IMR-90 (cell line): ENCODE data around the gene BRAF. TPM values are rescaled to one million over a fixed set of nuclear protein-coding genes. Genes with fewer than 3 reads are reported as not detected.

Experiments
- ATAC-seq: fragments of 200-7000 bp; cut with Tn5 transposase; 2 replicates; pipeline ENCODE4 v1.9.1; 2020; ENCODE audit warnings: low read depth, mild to moderate bottlenecking, moderate library complexity
- BruUV-seq: library from RNA; stranded (reverse); fragments of 400-500 nt; replicated peaks from 2 replicates; lab custom pipeline; 2021; lab: Mats Ljungman, UMichigan
- CTCF ChIA-PET: fragments of 300-600 bp; formaldehyde crosslinking; extraction: SDS; loops from one replicate; lab custom pipeline; 2021; ENCODE audit warnings: antibody characterized with exemption; lab: Yijun Ruan, JAX
- POLR2A ChIA-PET: fragments of 300-600 bp; sonication (Branson Sonifier 250); formaldehyde crosslinking; loops from one replicate; lab custom pipeline; 2022; ENCODE audit warnings: antibody characterized with exemption; ENCODE audit not compliant: unreplicated experiment; lab: Charles Lee
- DNase-seq: peaks from one replicate; pipeline ENCODE4 v3.0.0; 2013
- H2AFZ ChIP-seq: replicated peaks from 2 replicates; pipeline ENCODE3; 2013; ENCODE audit warnings: low read length, mild to moderate bottlenecking; ENCODE audit not compliant: poor library complexity
- H2AK5ac ChIP-seq: 2 replicates; pipeline ENCODE4 v1.6.1; 2013; ENCODE audit warnings: low read depth, low read length, inconsistent platforms
- H2AK9ac ChIP-seq: replicated peaks from 2 replicates; pipeline ENCODE3; 2013; ENCODE audit warnings: mild to moderate bottlenecking, low read depth, low read length, moderate library complexity; ENCODE audit not compliant: poor library complexity
- H2BK120ac ChIP-seq: 2 replicates; pipeline ENCODE4 v1.6.1; 2013; ENCODE audit warnings: low read depth, low read length, inconsistent platforms
- H2BK15ac ChIP-seq: 3 replicates; pipeline ENCODE4 v1.6.1; 2013; ENCODE audit warnings: low read depth, low read length, inconsistent platforms
- H2BK20ac ChIP-seq: 2 replicates; pipeline ENCODE4 v1.6.1; 2013; ENCODE audit warnings: low read depth, mild to moderate bottlenecking, inconsistent platforms, low read length, moderate library complexity
- H2BK5ac ChIP-seq: 2 replicates; pipeline ENCODE4 v1.6.1; 2013; ENCODE audit warnings: mild to moderate bottlenecking, low read depth, low read length, inconsistent platforms; ENCODE audit not compliant: poor library complexity, severe bottlenecking
- H3K14ac ChIP-seq: replicated peaks from 2 replicates; pipeline ENCODE4 v1.6.1; 2013; ENCODE audit warnings: low read depth, low read length, inconsistent platforms
- H3K18ac ChIP-seq: 2 replicates; pipeline ENCODE4 v1.6.1; 2013; ENCODE audit warnings: low read depth, low read length, control low read depth
- H3K23ac ChIP-seq: 2 replicates; pipeline ENCODE4 v1.6.1; 2013; ENCODE audit warnings: low read depth, low read length, inconsistent platforms
- H3K27ac ChIP-seq: 2 replicates; pipeline ENCODE4 v1.5.1; 2013; ENCODE audit warnings: mild to moderate bottlenecking, control low read depth, low read length; ENCODE audit not compliant: insufficient read depth
- H3K27me3 ChIP-seq: 2 replicates; pipeline ENCODE4 v1.6.1; 2013; ENCODE audit warnings: low read length; ENCODE audit not compliant: control insufficient read depth, insufficient read depth
- H3K36me3 ChIP-seq: 2 replicates; pipeline ENCODE4 v1.6.1; 2013; ENCODE audit warnings: low read length, mixed read lengths; ENCODE audit not compliant: control insufficient read depth, insufficient read depth
- H3K4ac ChIP-seq: 2 replicates; pipeline ENCODE4 v1.6.1; 2013; ENCODE audit warnings: low read depth, low read length, inconsistent platforms
- H3K4me1 ChIP-seq: 2 replicates; pipeline ENCODE4 v1.6.1; 2013; ENCODE audit warnings: low read length, mixed read lengths; ENCODE audit not compliant: control insufficient read depth, insufficient read depth
- H3K4me2 ChIP-seq: 2 replicates; pipeline ENCODE4 v1.6.1; 2013; ENCODE audit warnings: low read depth, mild to moderate bottlenecking, control low read depth, low read length, moderate library complexity
- H3K4me3 ChIP-seq: 2 replicates; pipeline ENCODE4 v1.5.1; 2013; ENCODE audit warnings: low read depth, mild to moderate bottlenecking, control low read depth, low read length, moderate library complexity; ENCODE audit not compliant: insufficient read depth
- H3K56ac ChIP-seq: 2 replicates; pipeline ENCODE4 v1.6.1; 2013; ENCODE audit warnings: low read length, inconsistent platforms; ENCODE audit not compliant: insufficient read depth; ENCODE audit errors: extremely low read depth
- H3K79me1 ChIP-seq, 2 experiments: 2 replicates each; pipeline ENCODE4 v1.6.1; 2013; ENCODE audit warnings: low read length in 2 of 2, inconsistent platforms in 1 of 2, low read depth in 1 of 2
- H3K9ac ChIP-seq: 2 replicates; pipeline ENCODE4 v1.6.1; 2013; ENCODE audit warnings: low read depth, low read length, control low read depth
- H3K9me1 ChIP-seq: 2 replicates; pipeline ENCODE4 v1.6.1; 2013; ENCODE audit warnings: low read length, inconsistent platforms; ENCODE audit not compliant: insufficient read depth
- H3K9me3 ChIP-seq: 2 replicates; pipeline ENCODE4 v1.6.1; 2013; ENCODE audit warnings: low read length; ENCODE audit not compliant: control insufficient read depth, insufficient read depth
- H4K20me1 ChIP-seq: 2 replicates; pipeline ENCODE4 v1.6.1; 2013; ENCODE audit warnings: low read length, inconsistent platforms; ENCODE audit not compliant: insufficient read depth
- H4K5ac ChIP-seq: 2 replicates; pipeline ENCODE4 v1.6.1; 2013; ENCODE audit warnings: mild to moderate bottlenecking, low read depth, low read length, control low read depth
- H4K8ac ChIP-seq, 2 experiments: 2 replicates each; pipeline ENCODE4 v1.6.1; 2013; ENCODE audit warnings: low read depth in 2 of 2, low read length in 2 of 2, control low read depth in 1 of 2, inconsistent platforms in 1 of 2
- H4K91ac ChIP-seq: 2 replicates; pipeline ENCODE4 v1.6.1; 2013; ENCODE audit warnings: low read depth, low read length, inconsistent platforms; ENCODE audit not compliant: insufficient read depth
- CEBPB ChIP-seq: IDR thresholded peaks from 2 replicates; pipeline ENCODE4 v1.6.1; 2012; ENCODE audit warnings: low read depth, low read length, improper control_type of control experiment
- CHD1 ChIP-seq: IDR thresholded peaks from 2 replicates; pipeline ENCODE4 v1.6.1; 2012; ENCODE audit warnings: low read depth, low read length, improper control_type of control experiment
- ELK1 ChIP-seq: fragments of 150-350 bp; IDR thresholded peaks from 2 replicates; pipeline ENCODE4 v1.6.1; 2016; ENCODE audit warnings: low read depth, mild to moderate bottlenecking, low read length, moderate library complexity, borderline replicate concordance
- FOS ChIP-seq: fragments of 150-350 bp; IDR thresholded peaks from 2 replicates; pipeline ENCODE4 v1.6.1; 2016; ENCODE audit warnings: low read depth, low read length
- MAFK ChIP-seq: IDR thresholded peaks from 2 replicates; pipeline ENCODE4 v1.6.1; 2012; ENCODE audit warnings: low read depth, low read length, improper control_type of control experiment
- POLR2A ChIP-seq: IDR thresholded peaks from 2 replicates; pipeline ENCODE4 v1.6.1; 2012; ENCODE audit warnings: mild to moderate bottlenecking, low read depth, low read length
- RCOR1 ChIP-seq: IDR thresholded peaks from 2 replicates; pipeline ENCODE4 v1.6.1; 2012; ENCODE audit warnings: mild to moderate bottlenecking, low read length, improper control_type of control experiment; ENCODE audit not compliant: insufficient replicate concordance
- RFX5 ChIP-seq: IDR thresholded peaks from 2 replicates; pipeline ENCODE4 v1.8.0; 2012; ENCODE audit warnings: low read depth, mild to moderate bottlenecking, low read length, moderate library complexity
- SMC3 ChIP-seq: fragments of 150-350 bp; IDR thresholded peaks from 2 replicates; pipeline ENCODE4 v1.6.1; 2016; ENCODE audit warnings: low read depth, mild to moderate bottlenecking, antibody characterized with exemption, low read length, moderate library complexity
- USF2 ChIP-seq: fragments of 150-350 bp; IDR thresholded peaks from 2 replicates; pipeline ENCODE4 v1.6.1; 2017; ENCODE audit warnings: mild to moderate bottlenecking, antibody characterized with exemption, low read length, low read depth
- WGBS, 2 experiments: methylation state at CpG; one replicate each; pipeline versions ENCODE4 v1.1.5 to v1.1.7; 2013; ENCODE audit warnings: missing lambda C conversion rate in 2 of 2; ENCODE audit not compliant: insufficient read length in 1 of 2; ENCODE audit errors: extremely low coverage in 2 of 2; 5-methylcytosine and 5-hydroxymethylcytosine counted together
- dilution Hi-C: fragments of 300-500 bp; cut with HindIII; formaldehyde crosslinking; loops from one replicate; pipeline ENCODE4 v1.14.3; 2018; ENCODE audit warnings: low sequenced_read_pairs; ENCODE audit not compliant: unreplicated experiment
- in situ Hi-C: fragments of 300-500 bp; cut with MboI; formaldehyde crosslinking; loops from 3 replicates; pipeline ENCODE4 v1.14.3; 2019; ENCODE audit warnings: low sequenced_read_pairs, inconsistent platforms, mixed read lengths
- intact Hi-C: fragments of 100-400 bp; cut with micrococcal nuclease; formaldehyde crosslinking; loops from 2 replicates; pipeline ENCODE4 v1.10.0; 2022
- polyA plus RNA-seq, 3 experiments: library from polyadenylated mRNA; depleted of rRNA; stranded (reverse); fragments of >200 nt; gene quantifications; 2 replicates each; pipeline ENCODE4 v1.2.3, GENCODE V29; 2012; ENCODE audit warnings: low replicate concordance in 1 of 3
- total RNA-seq: library from RNA; depleted of rRNA; stranded (reverse); fragments of >200 nt; gene quantifications from 2 replicates; pipeline ENCODE4 v1.2.3, GENCODE V29; 2012

Gene BRAF
- total and polyA plus RNA-seq, 2 of the 4 experiments (the other 2 are of a cell fraction), result 5.7 to 12.9 TPM

GRCh38 chr7:140684066-140684950 lies 240.4 kb downstream of the BRAF start:
- 87% methylated on average over 12 of the region's 20 CpGs; no CpG with 5 or more reads in 1 of the 2 experiments for WGBS, 2 experiments
- TF ChIP-seq SMC3 (no peak), USF2 (no peak), CHD1 (no peak), CEBPB (no peak), RCOR1 (no peak), RFX5 (no peak), FOS (no peak), POLR2A (no peak), MAFK (no peak), ELK1 (no peak)
- Histone ChIP-seq H3K9me1 (no peaks in the 10 kb centered on the region), H4K5ac (no peak overlapping the region), H3K27ac (no peak overlapping the region), H3K56ac (no peak overlapping the region), H2BK15ac (no peak overlapping the region), H2BK120ac (no peak overlapping the region), H3K79me1 (no peaks in the 10 kb centered on the region), H2AFZ (no peak overlapping the region), H3K18ac (no peak overlapping the region), H2BK5ac (no peak overlapping the region), H3K27me3 (no peaks in the 10 kb centered on the region), H4K20me1 (no peaks in the 10 kb centered on the region), H3K23ac (no peak overlapping the region), H3K36me3 (peaks cover 9% of the 10 kb centered on the region), H4K8ac (no peak overlapping the region), H3K4ac (no peak overlapping the region), H2BK20ac (no peak overlapping the region), H3K9ac (no peak overlapping the region), H3K9me3 (no peaks in the 10 kb centered on the region), H2AK9ac (peak overlapping the region; percentile 37), H4K91ac (no peak overlapping the region), H2AK5ac (no peak overlapping the region), H3K4me2 (no peak overlapping the region), H3K14ac (no peak overlapping the region), H3K4me3 (no peak overlapping the region), H3K4me1 (no peaks in the 10 kb centered on the region)
- ChIA-PET POLR2A (no interaction called here), CTCF (no interaction called here)
- no peak for DNase-seq
- ATAC-seq, result no peak
- dilution Hi-C loops (no loop called here), in situ Hi-C loops (loop anchor here (10.0 kb wide), 1 partner anchor 850 kb away; no protein-coding TSS in a partner anchor), intact Hi-C loops (no loop called here)
- BruUV-seq, result no TSS peak
